Dedifferentiated amniotic fluid mesenchymal stem cell (primary cell): ENCODE measurements around the gene TASL.
"Not testable (repeated sequence)": the region's sequence is repeated elsewhere in the genome, so short reads cannot be mapped to it uniquely, and the experiment has no call there.

Experiments used
- DNase-seq: peaks from one replicate; pipeline ENCODE4 v3.0.0-alpha.2; 2016; ENCODE audit errors: extremely low spot score

The TASL gene

GRCh38 chrX:30580641-30581040 is 3.1 kb upstream of the TASL start:
- no peak for DNase-seq

GRCh38 chrX:30576881-30577280 is 685 bp downstream of the TASL start:
- DNase-seq, result no peak

- DNase-seq, result no peak
Measured at GRCh38 chrX:30573125-30573524, 4.4 kb downstream of the TASL start.

- DNase-seq, result no peak
Measured at GRCh38 chrX:30572678-30573077, 4.9 kb downstream of the TASL start.

- no peak for DNase-seq
Measured at GRCh38 chrX:30572004-30572403, 5.6 kb downstream of the TASL start.

- peak; percentile 22 for DNase-seq
Measured at GRCh38 chrX:30570505-30570904, 7.1 kb downstream of the TASL start.

- no peak for DNase-seq
Measured at GRCh38 chrX:30568136-30568535, 9.4 kb downstream of the TASL start.

GRCh38 chrX:30563070-30563469 is 14.5 kb downstream of the TASL start:
- not testable (repeated sequence) for DNase-seq

GRCh38 chrX:30561191-30561590 is 16.4 kb downstream of the TASL start:
- no peak for DNase-seq

- no peak for DNase-seq
Measured at GRCh38 chrX:30538271-30538670, 39.3 kb downstream of the TASL start.

- no peak for DNase-seq
Measured at GRCh38 chrX:30533835-30534234, 43.7 kb downstream of the TASL start.

- no peak for DNase-seq
Measured at GRCh38 chrX:30533266-30533665, 44.3 kb downstream of the TASL start.

- DNase-seq, result no peak
Measured at GRCh38 chrX:30530606-30531005, 47.0 kb downstream of the TASL start.

- no peak for DNase-seq
Measured at GRCh38 chrX:30525732-30526131, 51.8 kb downstream of the TASL start.

- DNase-seq, result peak; percentile 47
Measured at GRCh38 chrX:30521440-30522182, 56.0 kb downstream of the TASL start.

- DNase-seq, result no peak
Measured at GRCh38 chrX:30513284-30513683, 64.3 kb downstream of the TASL start.
